Measurements from ENCODE around the gene TXN2.

Gene TXN2

GRCh38 chr22:36492109-36492508 is 10.7 kb upstream of the TXN2 start:
- peaks cover 38% of the 10 kb centered on the region for H3K36me3 Mint-ChIP-seq (ENCODE audit: low read depth)
- peaks cover 6% of the 10 kb centered on the region for H3K4me1 Mint-ChIP-seq
- H3K4me3 Mint-ChIP-seq = no peak overlapping the region
- H3K27me3 Mint-ChIP-seq (ENCODE audit: low read depth) = no peaks in the 10 kb centered on the region
- no peak for TF ChIP-seq CTCF (IDR thresholded peaks at IDR 0.05; ENCODE audit: unreplicated experiment in 3 of 3)
- H3K27ac Mint-ChIP-seq = no peak overlapping the region
- no peaks in the 10 kb centered on the region for H3K9me3 Mint-ChIP-seq

GRCh38 chr22:36491155-36491554 is 9.7 kb upstream of the TXN2 start:
- Mint-ChIP-seq H3K4me1 (peaks cover 6% of the 10 kb centered on the region), H3K9me3 (no peaks in the 10 kb centered on the region), H3K4me3 (no peak overlapping the region), H3K36me3 (ENCODE audit: low read depth) (peaks cover 42% of the 10 kb centered on the region), H3K27me3 (ENCODE audit: low read depth) (no peaks in the 10 kb centered on the region), H3K27ac (no peak overlapping the region)
- TF ChIP-seq CTCF (IDR thresholded peaks at IDR 0.05; ENCODE audit: unreplicated experiment in 3 of 3) = no peak

GRCh38 chr22:36486619-36487384 is 5.4 kb upstream of the TXN2 start:
- Mint-ChIP-seq H3K36me3 (ENCODE audit: low read depth) (peaks cover 29% of the 10 kb centered on the region), H3K27ac (peak overlapping the region in 2 of 3 experiments; percentile 10 to 13)
- TF ChIP-seq CTCF (IDR thresholded peaks at IDR 0.05; ENCODE audit: unreplicated experiment in 3 of 3) = peak; percentile 62 to 64 (median 63)

GRCh38 chr22:36480941-36481392 is 473 bp downstream of the TXN2 start:
- Mint-ChIP-seq H3K27ac (peak overlapping the region; percentile 93 to 97 (median 95)), H3K4me1 (peaks cover 12% of the 10 kb centered on the region), H3K9me3 (no peaks in the 10 kb centered on the region), H3K27me3 (ENCODE audit: low read depth) (no peaks in the 10 kb centered on the region), H3K4me3 (peak overlapping the region; percentile 93 to 98 (median 97)), H3K36me3 (ENCODE audit: low read depth) (peaks cover 23% of the 10 kb centered on the region)
- no peak for TF ChIP-seq CTCF (IDR thresholded peaks at IDR 0.05; ENCODE audit: unreplicated experiment in 3 of 3)

More at GRCh38 chr22:36486619-36487384, 5.4 kb upstream of the TXN2 start:
- peaks cover 1% of the 10 kb centered on the region for H3K4me1 Mint-ChIP-seq
- no peaks in the 10 kb centered on the region for H3K27me3 Mint-ChIP-seq (ENCODE audit: low read depth)
- H3K9me3 Mint-ChIP-seq = no peaks in the 10 kb centered on the region
- peak overlapping the region in 1 of 3 experiments; percentile 38 for H3K4me3 Mint-ChIP-seq

- H3K27me3 Mint-ChIP-seq (ENCODE audit: low read depth) = no peaks in the 10 kb centered on the region
- H3K36me3 Mint-ChIP-seq (ENCODE audit: low read depth) = peaks cover 39% of the 10 kb centered on the region
- no peak overlapping the region for H3K27ac Mint-ChIP-seq
- H3K4me1 Mint-ChIP-seq = peaks cover 12% of the 10 kb centered on the region
- peak overlapping the region; percentile 29 to 69 (median 62) for H3K4me3 Mint-ChIP-seq
- TF ChIP-seq CTCF (IDR thresholded peaks at IDR 0.05; ENCODE audit: unreplicated experiment in 3 of 3) = no peak
- no peaks in the 10 kb centered on the region for H3K9me3 Mint-ChIP-seq
Observed at GRCh38 chr22:36478966-36479365, 2.5 kb downstream of the TXN2 start.

- no peak for TF ChIP-seq CTCF (IDR thresholded peaks at IDR 0.05; ENCODE audit: unreplicated experiment in 3 of 3)
- no peak overlapping the region for H3K27ac Mint-ChIP-seq
- H3K4me1 Mint-ChIP-seq = peaks cover 4% of the 10 kb centered on the region
- H3K4me3 Mint-ChIP-seq = no peak overlapping the region
- peaks cover 35% of the 10 kb centered on the region for H3K36me3 Mint-ChIP-seq (ENCODE audit: low read depth)
- no peaks in the 10 kb centered on the region for H3K9me3 Mint-ChIP-seq
- no peaks in the 10 kb centered on the region for H3K27me3 Mint-ChIP-seq (ENCODE audit: low read depth)
Observed at GRCh38 chr22:36475341-36475740, 6.1 kb downstream of the TXN2 start.

Data from nephron (organoid).